GOT3 (cell line): ENCODE data around the gene SLX4.
"Not testable (repeated sequence)": the region's sequence is repeated elsewhere in the genome, so short reads cannot be mapped to it uniquely, and the experiment has no call there.

Experiments
- DNase-seq: peaks from one replicate; lab custom pipeline; 2025; ENCODE audit warnings: mixed read lengths; lab: John Stamatoyannopoulos, UW

SLX4 gene

GRCh38 chr16:3640632-3641501 is 29.5 kb upstream of the SLX4 start:
- DNase-seq, result no peak

- no peak for DNase-seq
Measured at GRCh38 chr16:3640207-3640606, 28.8 kb upstream of the SLX4 start.

GRCh38 chr16:3638916-3639644 is 27.7 kb upstream of the SLX4 start:
- no peak for DNase-seq

GRCh38 chr16:3637371-3637923 is 26.0 kb upstream of the SLX4 start:
- DNase-seq, result no peak

- no peak for DNase-seq
Measured at GRCh38 chr16:3625911-3626732, 14.7 kb upstream of the SLX4 start.

- no peak for DNase-seq
Measured at GRCh38 chr16:3625331-3625730, 13.9 kb upstream of the SLX4 start.

GRCh38 chr16:3623642-3624041 is 12.2 kb upstream of the SLX4 start:
- DNase-seq, result no peak

- no peak for DNase-seq
Measured at GRCh38 chr16:3618769-3619141, 7.3 kb upstream of the SLX4 start.

GRCh38 chr16:3612510-3613466 is 1.4 kb upstream of the SLX4 start:
- no peak for DNase-seq

- no peak for DNase-seq
Measured at GRCh38 chr16:3610698-3611145, 684 bp downstream of the SLX4 start.

- no peak for DNase-seq
Measured at GRCh38 chr16:3609895-3610697, 1.3 kb downstream of the SLX4 start.

GRCh38 chr16:3608976-3609375 is 2.4 kb downstream of the SLX4 start:
- DNase-seq, result not testable (repeated sequence)

GRCh38 chr16:3608069-3608468 is 3.3 kb downstream of the SLX4 start:
- no peak for DNase-seq

- no peak for DNase-seq
Measured at GRCh38 chr16:3607634-3608033, 3.8 kb downstream of the SLX4 start.

- no peak for DNase-seq
Measured at GRCh38 chr16:3607161-3607560, 4.2 kb downstream of the SLX4 start.

- DNase-seq, result no peak
Measured at GRCh38 chr16:3606441-3606840, 5.0 kb downstream of the SLX4 start.

- DNase-seq, result no peak
Measured at GRCh38 chr16:3602320-3602653, 9.1 kb downstream of the SLX4 start.

GRCh38 chr16:3601614-3602319 is 9.6 kb downstream of the SLX4 start:
- DNase-seq, result no peak

GRCh38 chr16:3599922-3600321 is 11.5 kb downstream of the SLX4 start:
- DNase-seq, result no peak

- DNase-seq, result no peak
Measured at GRCh38 chr16:3599121-3599520, 12.3 kb downstream of the SLX4 start.
